GM23338 (cell line): ENCODE measurements around the gene VCL. TPM values are rescaled to one million over a fixed set of nuclear protein-coding genes. Genes with fewer than 3 reads are reported as not detected.

Source experiments
- ATAC-seq: fragments of 200-7000 bp; cut with Tn5 transposase; 3 replicates; pipeline ENCODE4 v1.9.1; 2020
- DNase-seq: peaks from one replicate; pipeline ENCODE4 v3.0.0-alpha.2; 2015; ENCODE audit warnings: low spot score
- H2AFZ ChIP-seq: fragments of 200-600 bp; sonication (generic); 2 replicates; pipeline ENCODE4 v1.8.0; 2016; ENCODE audit warnings: antibody characterized with exemption, mild to moderate bottlenecking, moderate library complexity
- H3F3A ChIP-seq: fragments of 200-600 bp; sonication (generic); replicated peaks from 2 replicates; pipeline ENCODE4 v1.8.0; 2017; ENCODE audit warnings: antibody characterized with exemption, mixed run types, low read depth
- H3K27ac ChIP-seq: fragments of 200-600 bp; sonication (generic); 2 replicates; pipeline ENCODE4 v1.6.1; 2016; ENCODE audit warnings: low read depth
- H3K27me3 ChIP-seq: fragments of 200-600 bp; sonication (generic); 2 replicates; pipeline ENCODE4 v1.8.0; 2016; ENCODE audit warnings: mild to moderate bottlenecking, mixed run types, moderate library complexity; ENCODE audit not compliant: insufficient read depth
- H3K36me3 ChIP-seq: fragments of 200-600 bp; sonication (generic); 2 replicates; pipeline ENCODE4 v1.8.0; 2016; ENCODE audit warnings: mild to moderate bottlenecking; ENCODE audit not compliant: insufficient read depth
- H3K4me1 ChIP-seq: fragments of 200-600 bp; sonication (generic); 2 replicates; pipeline ENCODE4 v1.8.0; 2016; ENCODE audit warnings: mild to moderate bottlenecking, moderate library complexity; ENCODE audit not compliant: insufficient read depth
- H3K4me2 ChIP-seq: fragments of 200-600 bp; sonication (generic); 2 replicates; pipeline ENCODE4 v1.7.1; 2017; ENCODE audit warnings: mixed run types
- H3K4me3 ChIP-seq: fragments of 200-600 bp; sonication (generic); 2 replicates; pipeline ENCODE4 v1.6.1; 2016; ENCODE audit warnings: mixed run types
- H3K79me2 ChIP-seq: fragments of 200-600 bp; sonication (generic); replicated peaks from 2 replicates; pipeline ENCODE4 v1.8.0; 2017; ENCODE audit warnings: mild to moderate bottlenecking; ENCODE audit not compliant: insufficient read depth
- H3K9me2 ChIP-seq: fragments of 200-600 bp; sonication (generic); 2 replicates; pipeline ENCODE4 v1.8.0; 2017; ENCODE audit not compliant: insufficient read depth
- H4K20me1 ChIP-seq: fragments of 200-600 bp; sonication (generic); replicated peaks from 2 replicates; pipeline ENCODE4 v1.8.0; 2017; ENCODE audit warnings: mild to moderate bottlenecking; ENCODE audit not compliant: insufficient read depth
- H3K27ac Mint-ChIP-seq: 2 replicates; pipeline ENCODE4 v1.8.0; 2020; ENCODE audit warnings: inconsistent platforms, mild to moderate bottlenecking, moderate library complexity, mixed read lengths
- H3K27me3 Mint-ChIP-seq: 3 replicates; pipeline ENCODE4 v1.8.0; 2022; ENCODE audit warnings: low read depth, mild to moderate bottlenecking, moderate library complexity, mixed read lengths, inconsistent platforms; ENCODE audit not compliant: insufficient read depth, poor library complexity
- H3K36me3 Mint-ChIP-seq: 3 replicates; pipeline ENCODE4 v1.8.0; 2021; ENCODE audit warnings: low read depth, mild to moderate bottlenecking, inconsistent platforms, moderate library complexity, mixed read lengths
- H3K4me1 Mint-ChIP-seq: 3 replicates; pipeline ENCODE4 v1.8.0; 2020; ENCODE audit warnings: mild to moderate bottlenecking, inconsistent platforms, mixed read lengths
- H3K4me3 Mint-ChIP-seq: 3 replicates; pipeline ENCODE4 v1.8.0; 2021; ENCODE audit warnings: moderate library complexity, mild to moderate bottlenecking, inconsistent platforms, mixed read lengths
- H3K9me3 Mint-ChIP-seq: 3 replicates; pipeline ENCODE4 v1.8.0; 2020; ENCODE audit warnings: moderate library complexity, mild to moderate bottlenecking, inconsistent platforms, mixed read lengths
- CREB1 ChIP-seq: fragments of 250-450 bp; sonication (Bioruptor Pico); IDR thresholded peaks from 2 replicates; pipeline ENCODE4 v1.5.0; 2020; ENCODE audit warnings: low read depth, mild to moderate bottlenecking, moderate library complexity
- EZH2phosphoT487 ChIP-seq: fragments of 200-600 bp; sonication (generic); IDR thresholded peaks from one replicate; pipeline ENCODE4 v1.8.1; 2018; ENCODE audit warnings: antibody characterized with exemption; ENCODE audit not compliant: unreplicated experiment
- POLR2AphosphoS5 ChIP-seq: IDR thresholded peaks from 2 replicates; pipeline ENCODE4 v1.6.1; 2016; ENCODE audit warnings: antibody characterized with exemption, low read depth
- ZNF331 ChIP-seq: fragments of 250-450 bp; sonication (Bioruptor Pico); IDR thresholded peaks from 2 replicates; pipeline ENCODE4 v1.5.0; 2020; ENCODE audit warnings: low read depth, mild to moderate bottlenecking, moderate library complexity
- polyA plus RNA-seq: library from polyadenylated mRNA; unstranded; fragments of >200 nt; fragmentation: Nextera tagmentation; extraction: Ambion mirVana; gene quantifications from 2 replicates; pipeline ENCODE4 v1.2.1, GENCODE V29; 2016
- total RNA-seq: library from RNA; depleted of rRNA; stranded (reverse); fragments of >200 nt; shearing (Covaris generic); gene quantifications from 2 replicates; pipeline ENCODE4 v1.2.3, GENCODE V29; 2014
- TF ChIP-seq, protein P1 (sequence below): IDR thresholded peaks from 2 replicates; pipeline ENCODE4 v1.6.1; 2016; ENCODE audit warnings: antibody characterized with exemption
- TF ChIP-seq, protein P2 (sequence below): fragments of 250-450 bp; sonication (Bioruptor Pico); IDR thresholded peaks from 2 replicates; pipeline ENCODE4 v1.5.0; 2020; ENCODE audit warnings: mild to moderate bottlenecking, moderate library complexity
- TF ChIP-seq, protein P3 (sequence below), 2 experiments: fragments of 200-600 bp in 1 of 2; sonication (generic) in 1 of 2; conservative IDR thresholded peaks; 2 replicates each; pipeline versions ENCODE4 v1.5.1 to v1.6.1; 2016 to 2017; ENCODE audit warnings: antibody characterized with exemption in 2 of 2, low read depth in 2 of 2, mild to moderate bottlenecking in 2 of 2, moderate library complexity in 1 of 2

VCL gene
- total and polyA plus RNA-seq, 2 experiments from 2014 or later: 60.7 to 254 TPM

DNA sequence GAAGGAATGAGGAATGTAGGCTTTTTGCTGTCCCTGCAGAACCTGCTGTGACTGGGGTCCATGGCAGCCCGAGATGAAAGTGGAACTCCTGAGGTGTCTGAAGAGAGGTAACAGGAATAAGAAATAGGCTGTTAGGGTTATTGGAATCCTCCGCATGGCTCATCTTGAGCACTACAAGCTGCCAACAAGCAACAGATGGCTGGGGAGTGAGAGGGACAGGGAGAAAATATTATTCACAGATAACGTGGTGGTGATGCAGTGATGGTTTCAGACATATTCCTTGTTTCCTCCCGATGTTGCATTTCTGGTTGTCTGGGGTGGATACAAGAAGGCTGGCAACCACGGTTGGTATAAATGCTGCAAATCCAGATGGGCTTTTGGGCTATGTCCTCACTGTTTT lies 106.6 kb downstream of the VCL start (continued):
- TF ChIP-seq, protein P1, sequence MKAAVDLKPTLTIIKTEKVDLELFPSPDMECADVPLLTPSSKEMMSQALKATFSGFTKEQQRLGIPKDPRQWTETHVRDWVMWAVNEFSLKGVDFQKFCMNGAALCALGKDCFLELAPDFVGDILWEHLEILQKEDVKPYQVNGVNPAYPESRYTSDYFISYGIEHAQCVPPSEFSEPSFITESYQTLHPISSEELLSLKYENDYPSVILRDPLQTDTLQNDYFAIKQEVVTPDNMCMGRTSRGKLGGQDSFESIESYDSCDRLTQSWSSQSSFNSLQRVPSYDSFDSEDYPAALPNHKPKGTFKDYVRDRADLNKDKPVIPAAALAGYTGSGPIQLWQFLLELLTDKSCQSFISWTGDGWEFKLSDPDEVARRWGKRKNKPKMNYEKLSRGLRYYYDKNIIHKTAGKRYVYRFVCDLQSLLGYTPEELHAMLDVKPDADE: no peak
- TF ChIP-seq, protein P2, sequence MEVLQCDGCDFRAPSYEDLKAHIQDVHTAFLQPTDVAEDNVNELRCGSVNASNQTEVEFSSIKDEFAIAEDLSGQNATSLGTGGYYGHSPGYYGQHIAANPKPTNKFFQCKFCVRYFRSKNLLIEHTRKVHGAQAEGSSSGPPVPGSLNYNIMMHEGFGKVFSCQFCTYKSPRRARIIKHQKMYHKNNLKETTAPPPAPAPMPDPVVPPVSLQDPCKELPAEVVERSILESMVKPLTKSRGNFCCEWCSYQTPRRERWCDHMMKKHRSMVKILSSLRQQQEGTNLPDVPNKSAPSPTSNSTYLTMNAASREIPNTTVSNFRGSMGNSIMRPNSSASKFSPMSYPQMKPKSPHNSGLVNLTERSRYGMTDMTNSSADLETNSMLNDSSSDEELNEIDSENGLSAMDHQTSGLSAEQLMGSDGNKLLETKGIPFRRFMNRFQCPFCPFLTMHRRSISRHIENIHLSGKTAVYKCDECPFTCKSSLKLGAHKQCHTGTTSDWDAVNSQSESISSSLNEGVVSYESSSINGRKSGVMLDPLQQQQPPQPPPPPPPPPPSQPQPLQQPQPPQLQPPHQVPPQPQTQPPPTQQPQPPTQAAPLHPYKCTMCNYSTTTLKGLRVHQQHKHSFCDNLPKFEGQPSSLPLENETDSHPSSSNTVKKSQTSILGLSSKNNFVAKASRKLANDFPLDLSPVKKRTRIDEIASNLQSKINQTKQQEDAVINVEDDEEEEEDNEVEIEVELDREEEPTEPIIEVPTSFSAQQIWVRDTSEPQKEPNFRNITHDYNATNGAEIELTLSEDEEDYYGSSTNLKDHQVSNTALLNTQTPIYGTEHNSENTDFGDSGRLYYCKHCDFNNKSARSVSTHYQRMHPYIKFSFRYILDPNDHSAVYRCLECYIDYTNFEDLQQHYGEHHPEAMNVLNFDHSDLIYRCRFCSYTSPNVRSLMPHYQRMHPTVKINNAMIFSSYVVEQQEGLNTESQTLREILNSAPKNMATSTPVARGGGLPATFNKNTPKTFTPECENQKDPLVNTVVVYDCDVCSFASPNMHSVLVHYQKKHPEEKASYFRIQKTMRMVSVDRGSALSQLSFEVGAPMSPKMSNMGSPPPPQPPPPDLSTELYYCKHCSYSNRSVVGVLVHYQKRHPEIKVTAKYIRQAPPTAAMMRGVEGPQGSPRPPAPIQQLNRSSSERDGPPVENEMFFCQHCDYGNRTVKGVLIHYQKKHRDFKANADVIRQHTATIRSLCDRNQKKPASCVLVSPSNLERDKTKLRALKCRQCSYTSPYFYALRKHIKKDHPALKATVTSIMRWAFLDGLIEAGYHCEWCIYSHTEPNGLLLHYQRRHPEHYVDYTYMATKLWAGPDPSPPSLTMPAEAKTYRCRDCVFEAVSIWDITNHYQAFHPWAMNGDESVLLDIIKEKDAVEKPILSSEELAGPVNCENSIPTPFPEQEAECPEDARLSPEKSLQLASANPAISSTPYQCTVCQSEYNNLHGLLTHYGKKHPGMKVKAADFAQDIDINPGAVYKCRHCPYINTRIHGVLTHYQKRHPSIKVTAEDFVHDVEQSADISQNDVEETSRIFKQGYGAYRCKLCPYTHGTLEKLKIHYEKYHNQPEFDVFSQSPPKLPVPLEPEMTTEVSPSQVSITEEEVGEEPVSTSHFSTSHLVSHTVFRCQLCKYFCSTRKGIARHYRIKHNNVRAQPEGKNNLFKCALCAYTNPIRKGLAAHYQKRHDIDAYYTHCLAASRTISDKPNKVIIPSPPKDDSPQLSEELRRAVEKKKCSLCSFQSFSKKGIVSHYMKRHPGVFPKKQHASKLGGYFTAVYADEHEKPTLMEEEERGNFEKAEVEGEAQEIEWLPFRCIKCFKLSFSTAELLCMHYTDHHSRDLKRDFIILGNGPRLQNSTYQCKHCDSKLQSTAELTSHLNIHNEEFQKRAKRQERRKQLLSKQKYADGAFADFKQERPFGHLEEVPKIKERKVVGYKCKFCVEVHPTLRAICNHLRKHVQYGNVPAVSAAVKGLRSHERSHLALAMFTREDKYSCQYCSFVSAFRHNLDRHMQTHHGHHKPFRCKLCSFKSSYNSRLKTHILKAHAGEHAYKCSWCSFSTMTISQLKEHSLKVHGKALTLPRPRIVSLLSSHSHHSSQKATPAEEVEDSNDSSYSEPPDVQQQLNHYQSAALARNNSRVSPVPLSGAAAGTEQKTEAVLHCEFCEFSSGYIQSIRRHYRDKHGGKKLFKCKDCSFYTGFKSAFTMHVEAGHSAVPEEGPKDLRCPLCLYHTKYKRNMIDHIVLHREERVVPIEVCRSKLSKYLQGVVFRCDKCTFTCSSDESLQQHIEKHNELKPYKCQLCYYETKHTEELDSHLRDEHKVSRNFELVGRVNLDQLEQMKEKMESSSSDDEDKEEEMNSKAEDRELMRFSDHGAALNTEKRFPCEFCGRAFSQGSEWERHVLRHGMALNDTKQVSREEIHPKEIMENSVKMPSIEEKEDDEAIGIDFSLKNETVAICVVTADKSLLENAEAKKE: no peak
- TF ChIP-seq POLR2AphosphoS5 (no peak), CREB1 (CRISPR knock-in tag) (no peak), ZNF331 (no peak), EZH2phosphoT487 (no peak)
- TF ChIP-seq, protein P3, sequence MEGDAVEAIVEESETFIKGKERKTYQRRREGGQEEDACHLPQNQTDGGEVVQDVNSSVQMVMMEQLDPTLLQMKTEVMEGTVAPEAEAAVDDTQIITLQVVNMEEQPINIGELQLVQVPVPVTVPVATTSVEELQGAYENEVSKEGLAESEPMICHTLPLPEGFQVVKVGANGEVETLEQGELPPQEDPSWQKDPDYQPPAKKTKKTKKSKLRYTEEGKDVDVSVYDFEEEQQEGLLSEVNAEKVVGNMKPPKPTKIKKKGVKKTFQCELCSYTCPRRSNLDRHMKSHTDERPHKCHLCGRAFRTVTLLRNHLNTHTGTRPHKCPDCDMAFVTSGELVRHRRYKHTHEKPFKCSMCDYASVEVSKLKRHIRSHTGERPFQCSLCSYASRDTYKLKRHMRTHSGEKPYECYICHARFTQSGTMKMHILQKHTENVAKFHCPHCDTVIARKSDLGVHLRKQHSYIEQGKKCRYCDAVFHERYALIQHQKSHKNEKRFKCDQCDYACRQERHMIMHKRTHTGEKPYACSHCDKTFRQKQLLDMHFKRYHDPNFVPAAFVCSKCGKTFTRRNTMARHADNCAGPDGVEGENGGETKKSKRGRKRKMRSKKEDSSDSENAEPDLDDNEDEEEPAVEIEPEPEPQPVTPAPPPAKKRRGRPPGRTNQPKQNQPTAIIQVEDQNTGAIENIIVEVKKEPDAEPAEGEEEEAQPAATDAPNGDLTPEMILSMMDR (conservative IDR thresholded peaks at IDR 0.05; ENCODE audit: low read depth in 2 of 2): no peak

DNA sequence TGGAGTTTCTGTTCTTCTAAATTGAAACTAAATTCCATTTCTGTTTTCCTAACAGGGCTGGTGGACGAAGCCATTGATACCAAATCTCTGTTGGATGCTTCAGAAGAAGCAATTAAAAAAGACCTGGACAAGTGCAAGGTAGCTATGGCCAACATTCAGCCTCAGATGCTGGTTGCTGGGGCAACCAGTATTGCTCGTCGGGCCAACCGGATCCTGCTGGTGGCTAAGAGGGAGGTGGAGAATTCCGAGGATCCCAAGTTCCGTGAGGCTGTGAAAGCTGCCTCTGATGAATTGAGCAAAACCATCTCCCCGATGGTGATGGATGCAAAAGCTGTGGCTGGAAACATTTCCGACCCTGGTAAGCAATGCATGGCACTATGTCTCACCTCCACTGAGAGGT lies 107.1 kb downstream of the VCL start:
- H3K27ac Mint-ChIP-seq: no peak overlapping the region
- H3K36me3 Mint-ChIP-seq: peaks cover 97% of the 10 kb centered on the region
- H3K4me1 Mint-ChIP-seq: 0 out of 3 replicates have a peak, but pooled peaks cover 3% of the 10 kb centered on the region
- TF ChIP-seq ZNF331: no peak
- TF ChIP-seq, protein P2: no peak
- TF ChIP-seq CREB1 (CRISPR knock-in tag): no peak

More for the DNA sequence above, 107.1 kb downstream of the VCL start:
- no peaks in the 10 kb centered on the region for H3K9me3 Mint-ChIP-seq
- Histone ChIP-seq H3K27ac (no peak overlapping the region), H3K9me2 (no peaks in the 10 kb centered on the region), H3K79me2 (peaks cover 11% of the 10 kb centered on the region), H3K36me3 (peaks cover 84% of the 10 kb centered on the region), H4K20me1 (peaks cover 11% of the 10 kb centered on the region), H2AFZ (no peak overlapping the region), H3K4me2 (no peak overlapping the region), H3K4me3 (no peak overlapping the region), H3K27me3 (no peaks in the 10 kb centered on the region), H3F3A (peaks cover 23% of the 10 kb centered on the region), H3K4me1 (no peaks in the 10 kb centered on the region)
- H3K27me3 Mint-ChIP-seq: peaks cover 7% of the 10 kb centered on the region
- no peak for ATAC-seq
- no peak overlapping the region for H3K4me3 Mint-ChIP-seq
- no peak for DNase-seq
